Small intestine (tissue), 7 donors: Measurements from ENCODE around the gene PSG7. TPM values are rescaled to one million over a fixed set of nuclear protein-coding genes. Genes with fewer than 3 reads are reported as not detected.
"Not testable (repeated sequence)": the region's sequence is repeated elsewhere in the genome, so short reads cannot be mapped to it uniquely, and the experiment has no call there.

Experiments
- DNase-seq, 2 donors: peaks; one replicate each; pipeline versions ENCODE4 v3.0.0 to v3.0.0-alpha.2; 2013
- FAIRE-seq: peaks from 2 replicates; lab custom pipeline; 2012; peaks lifted over from hg19 to GRCh38; lab: Jason Lieb, UNC
- H3K27ac ChIP-seq, 3 donors: one replicate each; pipeline ENCODE4 v1.5.1; 2013; ENCODE audit warnings: low read length in 2 of 3, mild to moderate bottlenecking in 2 of 3, control low read depth in 1 of 3, inconsistent platforms in 1 of 3, low read depth in 1 of 3, moderate library complexity in 1 of 3
- H3K27me3 ChIP-seq, 3 donors: one replicate each; pipeline ENCODE4 v1.6.1; 2013; ENCODE audit warnings: low read length in 3 of 3, inconsistent platforms in 1 of 3; ENCODE audit not compliant: control insufficient read depth in 3 of 3, insufficient read depth in 3 of 3
- H3K36me3 ChIP-seq, 3 donors: one replicate each; pipeline ENCODE4 v1.6.1; 2013; ENCODE audit warnings: low read length in 3 of 3, inconsistent platforms in 1 of 3, low read depth in 1 of 3, mild to moderate bottlenecking in 1 of 3, moderate library complexity in 1 of 3; ENCODE audit not compliant: control insufficient read depth in 3 of 3, insufficient read depth in 2 of 3
- H3K4me1 ChIP-seq, 3 donors: one replicate each; pipeline ENCODE4 v1.6.1; 2013; ENCODE audit warnings: low read length in 2 of 3, inconsistent platforms in 1 of 3, low read depth in 1 of 3, mild to moderate bottlenecking in 1 of 3, moderate library complexity in 1 of 3; ENCODE audit not compliant: control insufficient read depth in 3 of 3, insufficient read depth in 2 of 3
- H3K4me3 ChIP-seq, 3 donors: one replicate each; pipeline ENCODE4 v1.5.1; 2013; ENCODE audit warnings: low read length in 3 of 3, control low read depth in 1 of 3, inconsistent platforms in 1 of 3, low read depth in 1 of 3, mild to moderate bottlenecking in 1 of 3, moderate library complexity in 1 of 3
- H3K9me3 ChIP-seq, 2 donors: one replicate each; pipeline ENCODE4 v1.6.1; 2013; ENCODE audit warnings: low read depth in 1 of 2, low read length in 1 of 2; ENCODE audit not compliant: control insufficient read depth in 2 of 2, insufficient read depth in 1 of 2
- WGBS, 3 donors: extraction: QIAGEN DNeasy Blood & Tissue Kit; methylation state at CpG; one replicate each; pipeline ENCODE4 v1.1.7; 2013; 5-methylcytosine and 5-hydroxymethylcytosine counted together
- polyA plus RNA-seq, 4 donors: library from polyadenylated mRNA; stranded (reverse) in 3 of 4; unstranded in 1 of 4; fragments of 200-250 nt in 3 of 4; fragments of 120-200 nt in 1 of 4; gene quantifications; one replicate each; pipeline versions ENCODE4 v1.2.1 to v1.2.3, GENCODE V29; 2013
- donor health status: healthy with polysubstance abuse.
- donor health status: control.
- donor health status: control.
- donor health status: Bipolar disorder and iron deficiency.
- donor health status: healthy.

Gene PSG7
- polyA plus RNA-seq, 4 donors: not detected

GRCh38 chr19:42882010-42882409 is 55.0 kb downstream of the PSG7 start:
- H3K36me3 ChIP-seq, DNase-seq, H3K9me3 ChIP-seq, FAIRE-seq, H3K27ac ChIP-seq, H3K4me3 ChIP-seq, H3K27me3 ChIP-seq, H3K4me1 ChIP-seq: not testable (repeated sequence)
- 34 to 56% (median 50%) methylated on average over 5 of the region's 5 CpGs for WGBS, 3 donors

- not testable (repeated sequence) for H3K27me3 ChIP-seq, DNase-seq, H3K4me1 ChIP-seq, H3K27ac ChIP-seq, FAIRE-seq, H3K9me3 ChIP-seq, H3K4me3 ChIP-seq, H3K36me3 ChIP-seq
- WGBS, 3 donors: 56 to 61% (median 59%) methylated on average over 8 of the region's 8 CpGs
Measured at GRCh38 chr19:42881279-42881678, 55.7 kb downstream of the PSG7 start.

GRCh38 chr19:42880621-42881020 is 56.4 kb downstream of the PSG7 start:
- H3K4me1 ChIP-seq, H3K36me3 ChIP-seq, H3K27ac ChIP-seq, DNase-seq, H3K9me3 ChIP-seq, FAIRE-seq, H3K4me3 ChIP-seq, H3K27me3 ChIP-seq: not testable (repeated sequence)
- WGBS, 3 donors: 74 to 84% (median 79%) methylated on average over 7 to 9 of the region's 9 CpGs

- WGBS, 3 donors: 26 to 64% (median 52%) methylated on average over 2 of the region's 2 CpGs
- FAIRE-seq: no peak
- DNase-seq: no peak
Measured at GRCh38 chr19:42879613-42880012, 57.4 kb downstream of the PSG7 start, which contains the start of gene PSG1. PSG1 (minus strand) TSS chr19:42879713; CDS start chr19:42879581, 132 bp downstream.

GRCh38 chr19:42876596-42876995 is 60.4 kb downstream of the PSG7 start:
- DNase-seq, H3K9me3 ChIP-seq, H3K27ac ChIP-seq, H3K27me3 ChIP-seq, FAIRE-seq, H3K36me3 ChIP-seq, H3K4me1 ChIP-seq, H3K4me3 ChIP-seq: not testable (repeated sequence)

More at GRCh38 chr19:42879613-42880012, 57.4 kb downstream of the PSG7 start, which contains the start of gene PSG1:
- Histone ChIP-seq H3K4me3 (no peak within 1 kb of the TSS), H3K36me3 (no peaks in the 10 kb centered on the region), H3K27me3 (peaks cover 0 to 2% (median 0%) of the 10 kb centered on the region in 3 donors), H3K27ac (no peak within 1 kb of the TSS), H3K9me3 (no peaks in the 10 kb centered on the region), H3K4me1 (no peaks in the 10 kb centered on the region)

GRCh38 chr19:42875881-42876280 is 61.1 kb downstream of the PSG7 start:
- not testable (repeated sequence) for H3K4me3 ChIP-seq, DNase-seq, H3K9me3 ChIP-seq, H3K27ac ChIP-seq, H3K27me3 ChIP-seq, FAIRE-seq, H3K4me1 ChIP-seq, H3K36me3 ChIP-seq
- 28 to 53% (median 39%) methylated on average over 1 of the region's 1 CpG for WGBS, 3 donors

- not testable (repeated sequence) for DNase-seq, H3K27ac ChIP-seq, H3K36me3 ChIP-seq, H3K4me3 ChIP-seq, FAIRE-seq, H3K4me1 ChIP-seq, H3K27me3 ChIP-seq, H3K9me3 ChIP-seq
- WGBS, 3 donors: 51 to 66% (median 57%) methylated on average over 4 of the region's 4 CpGs
Measured at GRCh38 chr19:42874901-42875813, 61.9 kb downstream of the PSG7 start.

GRCh38 chr19:42874136-42874535 is 62.9 kb downstream of the PSG7 start:
- H3K9me3 ChIP-seq, H3K36me3 ChIP-seq, FAIRE-seq, H3K27ac ChIP-seq, DNase-seq, H3K4me1 ChIP-seq, H3K4me3 ChIP-seq, H3K27me3 ChIP-seq: not testable (repeated sequence)
- 89 to 98% (median 93%) methylated on average over 3 of the region's 3 CpGs for whole genome bisulfite sequencing, 3 donors
